Fibroblast of lung (primary cell): Measurements from ENCODE around the gene CIB1.

ENCODE experiments used
- CTCF ChIP-seq, 2 donors: IDR thresholded peaks in 1 of 2; conservative IDR thresholded peaks in 1 of 2; 1 replicate in 1 of 2; 2 replicates in 1 of 2; pipeline ENCODE4 v1.5.1; 2011 to 2012; ENCODE audit warnings: low read length in 2 of 2, control low read depth in 1 of 2, inconsistent platforms in 1 of 2, low read depth in 1 of 2, mild to moderate bottlenecking in 1 of 2
- EZH2 ChIP-seq: IDR thresholded peaks from 2 replicates; pipeline ENCODE4 v1.5.1; 2012; ENCODE audit warnings: low read length, control low read depth, mild to moderate bottlenecking; ENCODE audit errors: missing control alignments

GRCh38 chr15:90261811-90262210 is 28.1 kb upstream of the CIB1 start:
- TF ChIP-seq CTCF (conservative IDR thresholded peaks at IDR 0.05 in 1 of 2, IDR thresholded peaks at IDR 0.05 in 1 of 2; ENCODE audit: low read depth in 1 of 2, low read length in 2 of 2): no peak
- TF ChIP-seq EZH2: no peak
